HepG2 (cell line): Measurements from ENCODE around the gene SNX10. TPM values are rescaled to one million over a fixed set of nuclear protein-coding genes. Genes with fewer than 3 reads are reported as not detected.

Experiments used
- ATAC-seq: fragments of 200-7000 bp; cut with Tn5 transposase; 3 replicates; pipeline ENCODE4 v1.9.1; 2020; ENCODE audit warnings: mild to moderate bottlenecking, moderate library complexity
- BruUV-seq: library from RNA; stranded (reverse); fragments of 400-500 nt; replicated peaks from 2 replicates; lab custom pipeline; 2021; lab: Mats Ljungman, UMichigan
- CTCF ChIA-PET: fragments of 300-600 bp; formaldehyde crosslinking; extraction: SDS; loops from one replicate; lab custom pipeline; 2021; ENCODE audit warnings: low total read pairs, inconsistent platforms, low intra/inter-chr PET ratio; lab: Yijun Ruan, JAX
- POLR2A ChIA-PET: fragments of 350-600 bp; sonication (Branson Sonifier 250); formaldehyde crosslinking; loops from one replicate; lab custom pipeline; 2020; ENCODE audit warnings: antibody characterized with exemption, inconsistent platforms; lab: Yijun Ruan, JAX
- DNase-seq: peaks from one replicate; pipeline ENCODE4 v3.0.0-alpha.2; 2015; ENCODE audit warnings: low spot score
- FAIRE-seq: peaks from 3 replicates; lab custom pipeline; 2011; peaks lifted over from hg19 to GRCh38; lab: Jason Lieb, UNC
- H2AFZ ChIP-seq: one replicate; pipeline ENCODE4 v1.6.1; 2011; ENCODE audit warnings: low read length, inconsistent platforms
- H3K27ac ChIP-seq: fragments of 300-600 bp; 3 replicates; pipeline ENCODE4 v1.8.0; 2011; ENCODE audit warnings: mixed run types, mild to moderate bottlenecking, mixed read lengths, low read length, inconsistent platforms; ENCODE audit not compliant: insufficient read depth; ENCODE audit errors: extremely low read length
- H3K27me3 ChIP-seq, 2 experiments: fragments of 200-600 bp in 1 of 2; 2 replicates in 1 of 2; 3 replicates in 1 of 2; pipeline versions ENCODE4 v1.6.0 to v1.8.0; 2011; ENCODE audit warnings: low read length in 2 of 2, mild to moderate bottlenecking in 2 of 2, moderate library complexity in 2 of 2, inconsistent platforms in 1 of 2; ENCODE audit not compliant: insufficient read depth in 2 of 2, control insufficient read depth in 1 of 2
- H3K36me3 ChIP-seq, 2 experiments: fragments of 200-600 bp in 1 of 2; replicated peaks in 1 of 2; 2 replicates in 1 of 2; 3 replicates in 1 of 2; pipeline versions ENCODE4 v1.5.1 to v1.8.0; 2011; ENCODE audit warnings: low read length in 2 of 2, inconsistent platforms in 1 of 2; ENCODE audit not compliant: insufficient read depth in 2 of 2, control insufficient read depth in 1 of 2
- H3K4me1 ChIP-seq: 2 replicates; pipeline ENCODE4 v1.5.1; 2012; ENCODE audit warnings: low read length, inconsistent platforms; ENCODE audit not compliant: insufficient read depth
- H3K4me2 ChIP-seq: 2 replicates; pipeline ENCODE4 v1.6.0; 2011; ENCODE audit warnings: low read depth, low read length, inconsistent platforms
- H3K4me3 ChIP-seq, 3 experiments: fragments of 200-600 bp in 1 of 3; sonication (generic), shearing (Covaris generic) in 1 of 3; replicated peaks in 1 of 3; 2 replicates each; pipeline ENCODE4 v1.5.1; 2011 to 2016; ENCODE audit warnings: low read length in 3 of 3, inconsistent platforms in 2 of 3, low read depth in 2 of 3, mild to moderate bottlenecking in 2 of 3, control low read depth in 1 of 3, mixed read lengths in 1 of 3; ENCODE audit not compliant: insufficient read depth in 1 of 3
- H3K79me2 ChIP-seq: one replicate; pipeline ENCODE4 v1.6.1; 2011; ENCODE audit warnings: low read length, inconsistent platforms; ENCODE audit not compliant: insufficient read depth
- H3K9ac ChIP-seq: 2 replicates; pipeline ENCODE4 v1.6.0; 2011; ENCODE audit warnings: mild to moderate bottlenecking, low read depth, low read length, inconsistent platforms; ENCODE audit not compliant: insufficient read depth
- H3K9me3 ChIP-seq: 2 replicates; pipeline ENCODE4 v1.5.1; 2012; ENCODE audit warnings: mild to moderate bottlenecking, low read length
- H4K20me1 ChIP-seq: 2 replicates; pipeline ENCODE4 v1.6.0; 2011; ENCODE audit warnings: inconsistent platforms, mild to moderate bottlenecking, low read length, moderate library complexity; ENCODE audit not compliant: insufficient read depth
- ATF4 ChIP-seq, 2 experiments: fragments of 450-650 bp in 1 of 2; sonication (generic) in 1 of 2; formaldehyde crosslinking; IDR thresholded peaks; 2 replicates each; pipeline versions ENCODE4 v1.5.0 to v1.8.0; 2020 to 2022; ENCODE audit warnings: mild to moderate bottlenecking in 1 of 2, missing genetic modification reagents in 1 of 2
- ATF7-NPFF ChIP-seq: sonication (generic); formaldehyde crosslinking; IDR thresholded peaks from 2 replicates; pipeline ENCODE4 v1.8.1; 2023; ENCODE audit warnings: mild to moderate bottlenecking, low read depth, missing genetic modification reagents, moderate library complexity
- CREM ChIP-seq, 2 experiments: sonication (generic) in 1 of 2; formaldehyde crosslinking in 1 of 2; IDR thresholded peaks; 2 replicates each; pipeline versions ENCODE4 v1.4.0 to v1.6.1; 2016 to 2020; ENCODE audit warnings: antibody characterized with exemption in 1 of 2, mild to moderate bottlenecking in 1 of 2, missing genetic modification reagents in 1 of 2
- FOXJ3 ChIP-seq: sonication (generic); formaldehyde crosslinking; IDR thresholded peaks from 2 replicates; pipeline ENCODE4 v1.4.0; 2020; ENCODE audit warnings: missing genetic modification reagents, mild to moderate bottlenecking, borderline replicate concordance
- STAG1 ChIP-seq: sonication (generic); formaldehyde crosslinking; IDR thresholded peaks from 2 replicates; pipeline ENCODE4 v1.4.0; 2020; ENCODE audit warnings: missing genetic modification reagents
- ZGPAT ChIP-seq: IDR thresholded peaks from 2 replicates; pipeline ENCODE4 v1.6.1; 2016; ENCODE audit warnings: mild to moderate bottlenecking
- ZNF839 ChIP-seq: sonication (generic); formaldehyde crosslinking; IDR thresholded peaks from 2 replicates; pipeline ENCODE4 v1.4.0; 2020; ENCODE audit warnings: missing genetic modification reagents, mild to moderate bottlenecking, borderline replicate concordance
- whole genome bisulfite sequencing: methylation state at CpG from one replicate; pipeline ENCODE4 v1.1.6; 2017; ENCODE audit warnings: low lambda C conversion rate; 5-methylcytosine and 5-hydroxymethylcytosine counted together
- in situ Hi-C: cut with HindIII; loops from 2 replicates; pipeline ENCODE4 v1.10.0; 2017; ENCODE audit warnings: low pct_unique_long_range_greater_than_20kb; ENCODE audit not compliant: extremely low pct_ligation_motif_present
- intact Hi-C: fragments of 100-400 bp; cut with micrococcal nuclease; formaldehyde crosslinking; loops from one replicate; pipeline ENCODE4 v1.10.0; 2022; ENCODE audit not compliant: unreplicated experiment
- polyA plus RNA-seq, 8 experiments: library from polyadenylated mRNA; depleted of rRNA in 3 of 8; stranded (reverse) in 7 of 8; unstranded in 1 of 8; fragments of >200 nt; fragmentation: Illumina TruSeq in 4 of 8; extraction: Trizol in 4 of 8; gene quantifications; 2 replicates each; pipeline versions ENCODE4 v1.2.1 to v1.2.3, GENCODE V29; 2011 to 2016; ENCODE audit warnings: low read depth in 4 of 8, missing spikeins in 1 of 8, mixed read lengths in 1 of 8; ENCODE audit not compliant: insufficient read depth in 1 of 8
- total RNA-seq, 5 experiments: library from RNA; depleted of rRNA; stranded (reverse); fragments of >200 nt; fragmentation: Illumina TruSeq; extraction: Trizol; gene quantifications; 2 replicates each; pipeline ENCODE4 v1.2.3, GENCODE V29; 2016; ENCODE audit warnings: low read depth in 1 of 5

SNX10 gene
- total and polyA plus RNA-seq, 2 of the 13 experiments (the other 11 are each of a cell fraction or from before 2014, with no cell fraction given): 26.0 to 27.6 TPM

- ATAC-seq (no peak), DNase-seq (no peak), FAIRE-seq (no peak)
- BruUV-seq: no TSS peak
- in situ Hi-C loops: loop anchor here (5.0 to 10.0 kb wide), 5 partner anchors 75 to 790 kb away; partner anchors contain the start of genes CBX3, HNRNPA2B1, HOXA7 and SNX10
- H3K79me2 ChIP-seq: no peaks in the 10 kb centered on the region
- intact Hi-C loops: loop anchor here (5.0 kb wide), 2 partner anchors 165 to 290 kb away; partner anchors contain the start of genes CBX3 and HNRNPA2B1
- no peak overlapping the region for H3K4me3 ChIP-seq
- no peaks in the 10 kb centered on the region for H3K9me3 ChIP-seq
- no peak overlapping the region for H3K27ac ChIP-seq
- TF ChIP-seq ZGPAT (CRISPR knock-in tag) (no peak), CREM (IDR thresholded peaks at IDR 0.05) (no peak), CREM (CRISPR knock-in tag; IDR thresholded peaks at IDR 0.05) (no peak), ZNF839 (CRISPR knock-in tag) (no peak)
- CTCF ChIA-PET: no interaction called here
- H3K36me3 ChIP-seq: peaks cover 2 to 32% of the 10 kb centered on the region in 2 experiments; a peak in 4 of 5 replicates
- no peak overlapping the region for H3K9ac ChIP-seq
- no peak overlapping the region for H3K4me2 ChIP-seq
- POLR2A ChIA-PET: no interaction called here
- no peak overlapping the region for H2AFZ ChIP-seq
- H3K27me3 ChIP-seq: no peaks in the 10 kb centered on the region
- no peaks in the 10 kb centered on the region for H4K20me1 ChIP-seq
- WGBS: 97% methylated on average over 6 of the region's 6 CpGs
- peaks cover 37% of the 10 kb centered on the region for H3K4me1 ChIP-seq
Measured at GRCh38 chr7:26367219-26367711, 75.6 kb downstream of the SNX10 start.

GRCh38 chr7:26368542-26368941 is 76.9 kb downstream of the SNX10 start:
- in situ Hi-C loops: loop anchor here (5.0 to 10.0 kb wide), 5 partner anchors 76 to 789 kb away; partner anchors contain the start of genes CBX3, HNRNPA2B1, HOXA7 and SNX10

More at GRCh38 chr7:26368542-26368941, 76.9 kb downstream of the SNX10 start:
- DNase-seq: no peak
- no peak overlapping the region for H3K27ac ChIP-seq
- no peak for ATAC-seq
- no peaks in the 10 kb centered on the region for H3K79me2 ChIP-seq
- FAIRE-seq: no peak
- POLR2A ChIA-PET: no interaction called here
- TF ChIP-seq ATF4 (CRISPR knock-in tag; IDR thresholded peaks at IDR 0.05): no peak
- TF ChIP-seq ATF7-NPFF (CRISPR knock-in tag): no peak
- TF ChIP-seq FOXJ3 (CRISPR knock-in tag): no peak
- TF ChIP-seq STAG1 (CRISPR knock-in tag): 0 out of 2 replicates have a peak, but pooled peaks have one; percentile 3
- TF ChIP-seq, all 625 proteins: peak for 1
- intact Hi-C loops: loop anchor here (2.0 to 5.0 kb wide), 3 partner anchors 132 to 291 kb away; partner anchors contain the start of genes CBX3 and HNRNPA2B1
- BruUV-seq: no TSS peak
- Histone ChIP-seq H2AFZ (no peak overlapping the region), H4K20me1 (no peaks in the 10 kb centered on the region), H3K36me3 (peaks cover 2 to 38% of the 10 kb centered on the region in 2 experiments; a peak in 4 of 5 replicates), H3K9me3 (no peaks in the 10 kb centered on the region), H3K4me1 (peaks cover 25% of the 10 kb centered on the region), H3K4me3 (no peak overlapping the region), H3K9ac (no peak overlapping the region), H3K4me2 (no peak overlapping the region), H3K27me3 (no peaks in the 10 kb centered on the region)
- CTCF ChIA-PET: interaction anchor here (1.2 to 2.5 kb wide), 4 partner anchors 299 to 792 kb away, joined by 3 to 24 read pairs (median 8); no protein-coding TSS in a partner anchor
- 92% methylated on average over 2 of the region's 2 CpGs for WGBS
